Activated naive CD4-positive, alpha-beta T cell treated with anti-CD3 and anti-CD28 coated beads, Interleukin-2, amount 50 U/mL, for 24 hours (primary cell): ENCODE data around the gene CNOT3.
"Not testable (repeated sequence)": the region's sequence is repeated elsewhere in the genome, so short reads cannot be mapped to it uniquely, and the experiment has no call there.

Source experiments
- H3K27ac Mint-ChIP-seq: one replicate; pipeline ENCODE4 v1.8.0; 2021; ENCODE audit warnings: mild to moderate bottlenecking, mixed read lengths
- H3K27me3 Mint-ChIP-seq: one replicate; pipeline ENCODE4 v1.8.0; 2021; ENCODE audit warnings: mixed read lengths
- H3K36me3 Mint-ChIP-seq: one replicate; pipeline ENCODE4 v1.8.0; 2021; ENCODE audit warnings: mixed read lengths
- H3K4me1 Mint-ChIP-seq: one replicate; pipeline ENCODE4 v1.8.0; 2021; ENCODE audit warnings: mixed read lengths
- H3K4me3 Mint-ChIP-seq: one replicate; pipeline ENCODE4 v1.8.0; 2021; ENCODE audit warnings: mild to moderate bottlenecking, mixed read lengths
- H3K9me3 Mint-ChIP-seq: one replicate; pipeline ENCODE4 v1.8.0; 2021; ENCODE audit warnings: mixed read lengths

The CNOT3 gene

GRCh38 chr19:54189735-54190502 is 52.4 kb downstream of the CNOT3 start:
- peak overlapping the region; percentile 97 for H3K4me3 Mint-ChIP-seq
- H3K27me3 Mint-ChIP-seq, result no peaks in the 10 kb centered on the region
- peaks cover 38% of the 10 kb centered on the region for H3K4me1 Mint-ChIP-seq
- peak overlapping the region; percentile 100 for H3K27ac Mint-ChIP-seq
- no peaks in the 10 kb centered on the region for H3K9me3 Mint-ChIP-seq
- H3K36me3 Mint-ChIP-seq, result no peaks in the 10 kb centered on the region

GRCh38 chr19:54190503-54191010 is 53.0 kb downstream of the CNOT3 start:
- no peaks in the 10 kb centered on the region for H3K27me3 Mint-ChIP-seq
- H3K36me3 Mint-ChIP-seq, result peaks cover 3% of the 10 kb centered on the region
- H3K4me3 Mint-ChIP-seq, result peak overlapping the region; percentile 97
- peaks cover 38% of the 10 kb centered on the region for H3K4me1 Mint-ChIP-seq
- peak overlapping the region; percentile 100 for H3K27ac Mint-ChIP-seq
- no peaks in the 10 kb centered on the region for H3K9me3 Mint-ChIP-seq

GRCh38 chr19:54191011-54191810 is 53.6 kb downstream of the CNOT3 start, which contains the start of gene TSEN34:
TSEN34 (plus strand) TSS chr19:54191308; CDS start chr19:54191365, 57 bp downstream.
- H3K4me1 Mint-ChIP-seq, result peaks cover 38% of the 10 kb centered on the region
- peak within 1 kb of the TSS; percentile 100 for H3K27ac Mint-ChIP-seq
- no peaks in the 10 kb centered on the region for H3K9me3 Mint-ChIP-seq
- H3K27me3 Mint-ChIP-seq, result no peaks in the 10 kb centered on the region
- H3K36me3 Mint-ChIP-seq, result peaks cover 5% of the 10 kb centered on the region
- peak within 1 kb of the TSS; percentile 97 for H3K4me3 Mint-ChIP-seq

GRCh38 chr19:54191811-54192453 is 54.4 kb downstream of the CNOT3 start:
- Mint-ChIP-seq H3K9me3 (no peaks in the 10 kb centered on the region), H3K27me3 (no peaks in the 10 kb centered on the region), H3K4me1 (peaks cover 38% of the 10 kb centered on the region), H3K27ac (peak overlapping the region; percentile 55), H3K36me3 (peaks cover 5% of the 10 kb centered on the region), H3K4me3 (peak overlapping the region; percentile 97)

GRCh38 chr19:54193011-54193410 is 55.4 kb downstream of the CNOT3 start:
- Mint-ChIP-seq H3K4me1 (peaks cover 28% of the 10 kb centered on the region), H3K27me3 (no peaks in the 10 kb centered on the region), H3K36me3 (peaks cover 5% of the 10 kb centered on the region), H3K9me3 (no peaks in the 10 kb centered on the region), H3K27ac (no peak overlapping the region), H3K4me3 (peak overlapping the region; percentile 97)

GRCh38 chr19:54194463-54194862 is 56.9 kb downstream of the CNOT3 start:
- H3K9me3 Mint-ChIP-seq, H3K36me3 Mint-ChIP-seq, H3K27ac Mint-ChIP-seq, H3K4me3 Mint-ChIP-seq, H3K27me3 Mint-ChIP-seq: not testable (repeated sequence)
- H3K4me1 Mint-ChIP-seq, result peaks cover 34% of the 10 kb centered on the region

GRCh38 chr19:54196536-54196935 is 59.0 kb downstream of the CNOT3 start:
- Mint-ChIP-seq H3K4me1 (peaks cover 31% of the 10 kb centered on the region), H3K9me3 (no peaks in the 10 kb centered on the region), H3K27me3 (no peaks in the 10 kb centered on the region), H3K36me3 (peaks cover 11% of the 10 kb centered on the region), H3K4me3 (no peak overlapping the region), H3K27ac (no peak overlapping the region)

GRCh38 chr19:54197121-54197520 is 59.6 kb downstream of the CNOT3 start:
- H3K4me3 Mint-ChIP-seq, result no peak overlapping the region
- no peaks in the 10 kb centered on the region for H3K27me3 Mint-ChIP-seq

GRCh38 chr19:54199401-54199800 is 61.8 kb downstream of the CNOT3 start:
- H3K27me3 Mint-ChIP-seq, result no peaks in the 10 kb centered on the region
- H3K27ac Mint-ChIP-seq, result peak overlapping the region; percentile 67
- H3K4me3 Mint-ChIP-seq, result peak overlapping the region; percentile 80
- H3K9me3 Mint-ChIP-seq, result no peaks in the 10 kb centered on the region
- H3K36me3 Mint-ChIP-seq, result peaks cover 30% of the 10 kb centered on the region
- H3K4me1 Mint-ChIP-seq, result peaks cover 32% of the 10 kb centered on the region

More at GRCh38 chr19:54197121-54197520, 59.6 kb downstream of the CNOT3 start:
- Mint-ChIP-seq H3K36me3 (peaks cover 17% of the 10 kb centered on the region), H3K4me1 (peaks cover 25% of the 10 kb centered on the region), H3K9me3 (no peaks in the 10 kb centered on the region), H3K27ac (no peak overlapping the region)

- H3K4me1 Mint-ChIP-seq, result peaks cover 51% of the 10 kb centered on the region
- H3K27me3 Mint-ChIP-seq, result no peaks in the 10 kb centered on the region
- peak overlapping the region; percentile 95 for H3K4me3 Mint-ChIP-seq
- peaks cover 32% of the 10 kb centered on the region for H3K36me3 Mint-ChIP-seq
- H3K27ac Mint-ChIP-seq, result peak overlapping the region; percentile 100
- no peaks in the 10 kb centered on the region for H3K9me3 Mint-ChIP-seq
These were observed 63.7 kb downstream of the CNOT3 start for GRCh38 chr19:54201172-54201701.

GRCh38 chr19:54201980-54202379 is 64.4 kb downstream of the CNOT3 start:
- Mint-ChIP-seq H3K27me3 (no peaks in the 10 kb centered on the region), H3K4me1 (peaks cover 58% of the 10 kb centered on the region), H3K9me3 (no peaks in the 10 kb centered on the region), H3K36me3 (peaks cover 37% of the 10 kb centered on the region), H3K4me3 (peak overlapping the region; percentile 95), H3K27ac (peak overlapping the region; percentile 65)

GRCh38 chr19:54203151-54203611 is 65.6 kb downstream of the CNOT3 start:
- H3K36me3 Mint-ChIP-seq, result peaks cover 42% of the 10 kb centered on the region
- peak overlapping the region; percentile 95 for H3K4me3 Mint-ChIP-seq
- H3K27me3 Mint-ChIP-seq, result no peaks in the 10 kb centered on the region
- H3K9me3 Mint-ChIP-seq, result no peaks in the 10 kb centered on the region
- peak overlapping the region; percentile 55 for H3K27ac Mint-ChIP-seq
- peaks cover 70% of the 10 kb centered on the region for H3K4me1 Mint-ChIP-seq

- Mint-ChIP-seq H3K4me1 (peaks cover 77% of the 10 kb centered on the region), H3K9me3 (no peaks in the 10 kb centered on the region), H3K4me3 (peak overlapping the region; percentile 95), H3K27ac (peak overlapping the region; percentile 48), H3K36me3 (peaks cover 45% of the 10 kb centered on the region), H3K27me3 (no peaks in the 10 kb centered on the region)
These were observed 67.4 kb downstream of the CNOT3 start for GRCh38 chr19:54204767-54205468.
